IMR-90 (cell line): ENCODE data around the gene BGN. TPM values are rescaled to one million over a fixed set of nuclear protein-coding genes. Genes with fewer than 3 reads are reported as not detected.

Source experiments
- ATAC-seq: fragments of 200-7000 bp; cut with Tn5 transposase; 2 replicates; pipeline ENCODE4 v1.9.1; 2020; ENCODE audit warnings: low read depth, mild to moderate bottlenecking, moderate library complexity
- BruUV-seq: library from RNA; stranded (reverse); fragments of 400-500 nt; replicated peaks from 2 replicates; lab custom pipeline; 2021; lab: Mats Ljungman, UMichigan
- CTCF ChIA-PET: fragments of 300-600 bp; formaldehyde crosslinking; extraction: SDS; loops from one replicate; lab custom pipeline; 2021; ENCODE audit warnings: antibody characterized with exemption; lab: Yijun Ruan, JAX
- POLR2A ChIA-PET: fragments of 300-600 bp; sonication (Branson Sonifier 250); formaldehyde crosslinking; loops from one replicate; lab custom pipeline; 2022; ENCODE audit warnings: antibody characterized with exemption; ENCODE audit not compliant: unreplicated experiment; lab: Charles Lee
- DNase-seq: peaks from one replicate; pipeline ENCODE4 v3.0.0; 2013
- H2AFZ ChIP-seq: replicated peaks from 2 replicates; pipeline ENCODE3; 2013; ENCODE audit warnings: low read length, mild to moderate bottlenecking; ENCODE audit not compliant: poor library complexity
- H2AK5ac ChIP-seq: 2 replicates; pipeline ENCODE4 v1.6.1; 2013; ENCODE audit warnings: low read depth, low read length, inconsistent platforms
- H2AK9ac ChIP-seq: replicated peaks from 2 replicates; pipeline ENCODE3; 2013; ENCODE audit warnings: mild to moderate bottlenecking, low read depth, low read length, moderate library complexity; ENCODE audit not compliant: poor library complexity
- H2BK120ac ChIP-seq: 2 replicates; pipeline ENCODE4 v1.6.1; 2013; ENCODE audit warnings: low read depth, low read length, inconsistent platforms
- H2BK15ac ChIP-seq: 3 replicates; pipeline ENCODE4 v1.6.1; 2013; ENCODE audit warnings: low read depth, low read length, inconsistent platforms
- H2BK20ac ChIP-seq: 2 replicates; pipeline ENCODE4 v1.6.1; 2013; ENCODE audit warnings: low read depth, mild to moderate bottlenecking, inconsistent platforms, low read length, moderate library complexity
- H2BK5ac ChIP-seq: 2 replicates; pipeline ENCODE4 v1.6.1; 2013; ENCODE audit warnings: mild to moderate bottlenecking, low read depth, low read length, inconsistent platforms; ENCODE audit not compliant: poor library complexity, severe bottlenecking
- H3K14ac ChIP-seq: replicated peaks from 2 replicates; pipeline ENCODE4 v1.6.1; 2013; ENCODE audit warnings: low read depth, low read length, inconsistent platforms
- H3K18ac ChIP-seq: 2 replicates; pipeline ENCODE4 v1.6.1; 2013; ENCODE audit warnings: low read depth, low read length, control low read depth
- H3K23ac ChIP-seq: 2 replicates; pipeline ENCODE4 v1.6.1; 2013; ENCODE audit warnings: low read depth, low read length, inconsistent platforms
- H3K27ac ChIP-seq: 2 replicates; pipeline ENCODE4 v1.5.1; 2013; ENCODE audit warnings: mild to moderate bottlenecking, control low read depth, low read length; ENCODE audit not compliant: insufficient read depth
- H3K27me3 ChIP-seq: 2 replicates; pipeline ENCODE4 v1.6.1; 2013; ENCODE audit warnings: low read length; ENCODE audit not compliant: control insufficient read depth, insufficient read depth
- H3K36me3 ChIP-seq: 2 replicates; pipeline ENCODE4 v1.6.1; 2013; ENCODE audit warnings: low read length, mixed read lengths; ENCODE audit not compliant: control insufficient read depth, insufficient read depth
- H3K4ac ChIP-seq: 2 replicates; pipeline ENCODE4 v1.6.1; 2013; ENCODE audit warnings: low read depth, low read length, inconsistent platforms
- H3K4me1 ChIP-seq: 2 replicates; pipeline ENCODE4 v1.6.1; 2013; ENCODE audit warnings: low read length, mixed read lengths; ENCODE audit not compliant: control insufficient read depth, insufficient read depth
- H3K4me2 ChIP-seq: 2 replicates; pipeline ENCODE4 v1.6.1; 2013; ENCODE audit warnings: low read depth, mild to moderate bottlenecking, control low read depth, low read length, moderate library complexity
- H3K4me3 ChIP-seq: 2 replicates; pipeline ENCODE4 v1.5.1; 2013; ENCODE audit warnings: low read depth, mild to moderate bottlenecking, control low read depth, low read length, moderate library complexity; ENCODE audit not compliant: insufficient read depth
- H3K56ac ChIP-seq: 2 replicates; pipeline ENCODE4 v1.6.1; 2013; ENCODE audit warnings: low read length, inconsistent platforms; ENCODE audit not compliant: insufficient read depth; ENCODE audit errors: extremely low read depth
- H3K79me1 ChIP-seq, 2 experiments: 2 replicates each; pipeline ENCODE4 v1.6.1; 2013; ENCODE audit warnings: low read length in 2 of 2, inconsistent platforms in 1 of 2, low read depth in 1 of 2
- H3K9ac ChIP-seq: 2 replicates; pipeline ENCODE4 v1.6.1; 2013; ENCODE audit warnings: low read depth, low read length, control low read depth
- H3K9me1 ChIP-seq: 2 replicates; pipeline ENCODE4 v1.6.1; 2013; ENCODE audit warnings: low read length, inconsistent platforms; ENCODE audit not compliant: insufficient read depth
- H3K9me3 ChIP-seq: 2 replicates; pipeline ENCODE4 v1.6.1; 2013; ENCODE audit warnings: low read length; ENCODE audit not compliant: control insufficient read depth, insufficient read depth
- H4K20me1 ChIP-seq: 2 replicates; pipeline ENCODE4 v1.6.1; 2013; ENCODE audit warnings: low read length, inconsistent platforms; ENCODE audit not compliant: insufficient read depth
- H4K5ac ChIP-seq: 2 replicates; pipeline ENCODE4 v1.6.1; 2013; ENCODE audit warnings: mild to moderate bottlenecking, low read depth, low read length, control low read depth
- H4K8ac ChIP-seq, 2 experiments: 2 replicates each; pipeline ENCODE4 v1.6.1; 2013; ENCODE audit warnings: low read depth in 2 of 2, low read length in 2 of 2, control low read depth in 1 of 2, inconsistent platforms in 1 of 2
- H4K91ac ChIP-seq: 2 replicates; pipeline ENCODE4 v1.6.1; 2013; ENCODE audit warnings: low read depth, low read length, inconsistent platforms; ENCODE audit not compliant: insufficient read depth
- BHLHE40 ChIP-seq: fragments of 150-350 bp; IDR thresholded peaks from 2 replicates; pipeline ENCODE4 v1.6.1; 2016; ENCODE audit warnings: mild to moderate bottlenecking, low read depth, low read length
- CEBPB ChIP-seq: IDR thresholded peaks from 2 replicates; pipeline ENCODE4 v1.6.1; 2012; ENCODE audit warnings: low read depth, low read length, improper control_type of control experiment
- CHD1 ChIP-seq: IDR thresholded peaks from 2 replicates; pipeline ENCODE4 v1.6.1; 2012; ENCODE audit warnings: low read depth, low read length, improper control_type of control experiment
- CTCF ChIP-seq: conservative IDR thresholded peaks from 2 replicates; pipeline ENCODE4 v1.5.1; 2012; ENCODE audit warnings: mild to moderate bottlenecking, low read depth, low read length, improper control_type of control experiment
- ELK1 ChIP-seq: fragments of 150-350 bp; IDR thresholded peaks from 2 replicates; pipeline ENCODE4 v1.6.1; 2016; ENCODE audit warnings: low read depth, mild to moderate bottlenecking, low read length, moderate library complexity, borderline replicate concordance
- FOS ChIP-seq: fragments of 150-350 bp; IDR thresholded peaks from 2 replicates; pipeline ENCODE4 v1.6.1; 2016; ENCODE audit warnings: low read depth, low read length
- MAFK ChIP-seq: IDR thresholded peaks from 2 replicates; pipeline ENCODE4 v1.6.1; 2012; ENCODE audit warnings: low read depth, low read length, improper control_type of control experiment
- MAZ ChIP-seq: IDR thresholded peaks from 2 replicates; pipeline ENCODE4 v1.6.1; 2012; ENCODE audit warnings: low read depth, mild to moderate bottlenecking, low read length, improper control_type of control experiment, moderate library complexity, borderline replicate concordance
- MXI1 ChIP-seq: IDR thresholded peaks from 2 replicates; pipeline ENCODE4 v1.6.1; 2012; ENCODE audit warnings: low read depth, mild to moderate bottlenecking, low read length, moderate library complexity, borderline replicate concordance
- NFE2L2 ChIP-seq: fragments of 150-350 bp; IDR thresholded peaks from 2 replicates; pipeline ENCODE4 v1.6.1; 2016; ENCODE audit warnings: low read depth, mild to moderate bottlenecking, low read length
- POLR2A ChIP-seq: IDR thresholded peaks from 2 replicates; pipeline ENCODE4 v1.6.1; 2012; ENCODE audit warnings: mild to moderate bottlenecking, low read depth, low read length
- RAD21 ChIP-seq: IDR thresholded peaks from 2 replicates; pipeline ENCODE4 v1.6.1; 2012; ENCODE audit warnings: low read length, improper control_type of control experiment
- RCOR1 ChIP-seq: IDR thresholded peaks from 2 replicates; pipeline ENCODE4 v1.6.1; 2012; ENCODE audit warnings: mild to moderate bottlenecking, low read length, improper control_type of control experiment; ENCODE audit not compliant: insufficient replicate concordance
- RFX5 ChIP-seq: IDR thresholded peaks from 2 replicates; pipeline ENCODE4 v1.8.0; 2012; ENCODE audit warnings: low read depth, mild to moderate bottlenecking, low read length, moderate library complexity
- SMC3 ChIP-seq: fragments of 150-350 bp; IDR thresholded peaks from 2 replicates; pipeline ENCODE4 v1.6.1; 2016; ENCODE audit warnings: low read depth, mild to moderate bottlenecking, antibody characterized with exemption, low read length, moderate library complexity
- USF2 ChIP-seq: fragments of 150-350 bp; IDR thresholded peaks from 2 replicates; pipeline ENCODE4 v1.6.1; 2017; ENCODE audit warnings: mild to moderate bottlenecking, antibody characterized with exemption, low read length, low read depth
- WGBS, 2 experiments: methylation state at CpG; one replicate each; pipeline versions ENCODE4 v1.1.5 to v1.1.7; 2013; ENCODE audit warnings: missing lambda C conversion rate in 2 of 2; ENCODE audit not compliant: insufficient read length in 1 of 2; ENCODE audit errors: extremely low coverage in 2 of 2; 5-methylcytosine and 5-hydroxymethylcytosine counted together
- dilution Hi-C: fragments of 300-500 bp; cut with HindIII; formaldehyde crosslinking; loops from one replicate; pipeline ENCODE4 v1.14.3; 2018; ENCODE audit warnings: low sequenced_read_pairs; ENCODE audit not compliant: unreplicated experiment
- in situ Hi-C: fragments of 300-500 bp; cut with MboI; formaldehyde crosslinking; loops from 3 replicates; pipeline ENCODE4 v1.14.3; 2019; ENCODE audit warnings: low sequenced_read_pairs, inconsistent platforms, mixed read lengths
- intact Hi-C: fragments of 100-400 bp; cut with micrococcal nuclease; formaldehyde crosslinking; loops from 2 replicates; pipeline ENCODE4 v1.10.0; 2022
- polyA plus RNA-seq, 3 experiments: library from polyadenylated mRNA; depleted of rRNA; stranded (reverse); fragments of >200 nt; gene quantifications; 2 replicates each; pipeline ENCODE4 v1.2.3, GENCODE V29; 2012; ENCODE audit warnings: low replicate concordance in 1 of 3
- total RNA-seq: library from RNA; depleted of rRNA; stranded (reverse); fragments of >200 nt; gene quantifications from 2 replicates; pipeline ENCODE4 v1.2.3, GENCODE V29; 2012

BGN gene
- total and polyA plus RNA-seq, 2 of the 4 experiments (the other 2 are of a cell fraction) = 11.3 to 298 TPM

- no peak overlapping the region for H3K14ac ChIP-seq
- no peaks in the 10 kb centered on the region for H3K27me3 ChIP-seq
- 73% methylated on average over 5 of the region's 12 CpGs; no CpG with 5 or more reads in 1 of the 2 experiments for WGBS, 2 experiments
- in situ Hi-C loops (no loop called here), dilution Hi-C loops (no loop called here), intact Hi-C loops (no loop called here)
- no peak overlapping the region for H3K9ac ChIP-seq
- BruUV-seq = no TSS peak
- H2BK5ac ChIP-seq = no peak overlapping the region
- H3K9me3 ChIP-seq = no peaks in the 10 kb centered on the region; the same call in 1 of the 2 replicates
- H3K9me1 ChIP-seq = peaks cover 8% of the 10 kb centered on the region
- peaks cover 0 to 12% of the 10 kb centered on the region in 2 experiments; a peak in 2 of 4 replicates for H3K79me1 ChIP-seq
- H4K5ac ChIP-seq = no peak overlapping the region
- no peak overlapping the region for H3K4me3 ChIP-seq
- H4K91ac ChIP-seq = no peak overlapping the region
- H3K4me2 ChIP-seq = no peak overlapping the region
- no peak overlapping the region for H2AFZ ChIP-seq
- peaks cover 32% of the 10 kb centered on the region for H3K4me1 ChIP-seq
- DNase-seq (no peak), ATAC-seq (no peak)
- no peak overlapping the region for H3K18ac ChIP-seq
- H2BK120ac ChIP-seq = no peak overlapping the region
- H2AK9ac ChIP-seq = no peak overlapping the region
- POLR2A ChIA-PET = no interaction called here
- no peak overlapping the region for H3K27ac ChIP-seq
- H3K23ac ChIP-seq = no peak overlapping the region
- no peak overlapping the region for H2BK20ac ChIP-seq
- H4K20me1 ChIP-seq = no peaks in the 10 kb centered on the region
- H2BK15ac ChIP-seq = no peak overlapping the region
- H3K36me3 ChIP-seq = no peaks in the 10 kb centered on the region
- CTCF ChIA-PET = no interaction called here
- no peak overlapping the region for H3K4ac ChIP-seq
- TF ChIP-seq NFE2L2 (no peak), MXI1 (no peak), CTCF (no peak), RFX5 (no peak), RCOR1 (no peak), MAFK (no peak), CEBPB (no peak), MAZ (no peak), FOS (no peak), BHLHE40 (no peak), CHD1 (no peak), ELK1 (no peak), SMC3 (no peak), RAD21 (no peak), POLR2A (no peak), USF2 (no peak)
- no peak overlapping the region for H4K8ac ChIP-seq
- H3K56ac ChIP-seq = no peak overlapping the region
- H2AK5ac ChIP-seq = no peak overlapping the region
Measured at GRCh38 chrX:153492543-153492942, 2.2 kb upstream of the BGN start.
